SW 1271 (cell line): ENCODE results near the gene EEFSEC.

Experiments used
- DNase-seq, 2 experiments: peaks; one replicate each; lab custom pipeline; 2025; lab: John Stamatoyannopoulos, UW

EEFSEC gene

GRCh38 chr3:128336337-128337156, 183.3 kb downstream of the EEFSEC start:
- DNase-seq, result no peak

GRCh38 chr3:128337305-128337704, 184.0 kb downstream of the EEFSEC start:
- no peak for DNase-seq

GRCh38 chr3:128338536-128339330, 185.5 kb downstream of the EEFSEC start:
- DNase-seq, result no peak

- DNase-seq, result no peak
Measured at GRCh38 chr3:128339491-128340012, 186.3 kb downstream of the EEFSEC start.

- no peak for DNase-seq
Measured at GRCh38 chr3:128340198-128340903, 187.1 kb downstream of the EEFSEC start.

- DNase-seq, result no peak
Measured at GRCh38 chr3:128340904-128341555, 187.7 kb downstream of the EEFSEC start.

GRCh38 chr3:128341659-128342395, 188.5 kb downstream of the EEFSEC start:
- no peak for DNase-seq

- no peak for DNase-seq
Measured at GRCh38 chr3:128342701-128343180, 189.5 kb downstream of the EEFSEC start.

- DNase-seq, result no peak
Measured at GRCh38 chr3:128343287-128344051, 190.2 kb downstream of the EEFSEC start.

- no peak for DNase-seq
Measured at GRCh38 chr3:128344052-128344735, 190.9 kb downstream of the EEFSEC start.

- no peak for DNase-seq
Measured at GRCh38 chr3:128345196-128345595, 191.9 kb downstream of the EEFSEC start.

- DNase-seq, result no peak
Measured at GRCh38 chr3:128346562-128346961, 193.3 kb downstream of the EEFSEC start.

GRCh38 chr3:128347282-128347681, 194.0 kb downstream of the EEFSEC start:
- no peak for DNase-seq

GRCh38 chr3:128348075-128348474, 194.8 kb downstream of the EEFSEC start:
- DNase-seq, result no peak

GRCh38 chr3:128348805-128349531, 195.7 kb downstream of the EEFSEC start:
- no peak for DNase-seq

- no peak for DNase-seq
Measured at GRCh38 chr3:128349963-128350599, 196.8 kb downstream of the EEFSEC start.

- DNase-seq, result no peak
Measured at GRCh38 chr3:128351546-128351945, 198.3 kb downstream of the EEFSEC start.

GRCh38 chr3:128352326-128352725, 199.0 kb downstream of the EEFSEC start:
- no peak for DNase-seq
